ENCODE results near the gene P2RX6. TPM values are rescaled to one million over a fixed set of nuclear protein-coding genes. Genes with fewer than 3 reads are reported as not detected.
A peak's percentile ranks its signal among the peaks of the same experiment; 100 is the strongest.
"Not testable (repeated sequence)": the region's sequence is repeated elsewhere in the genome, so short reads cannot be mapped to it uniquely, and the experiment has no call there.

The P2RX6 gene
- total RNA-seq, 1 donor from 2014 or later = 1.2 TPM

DNA sequence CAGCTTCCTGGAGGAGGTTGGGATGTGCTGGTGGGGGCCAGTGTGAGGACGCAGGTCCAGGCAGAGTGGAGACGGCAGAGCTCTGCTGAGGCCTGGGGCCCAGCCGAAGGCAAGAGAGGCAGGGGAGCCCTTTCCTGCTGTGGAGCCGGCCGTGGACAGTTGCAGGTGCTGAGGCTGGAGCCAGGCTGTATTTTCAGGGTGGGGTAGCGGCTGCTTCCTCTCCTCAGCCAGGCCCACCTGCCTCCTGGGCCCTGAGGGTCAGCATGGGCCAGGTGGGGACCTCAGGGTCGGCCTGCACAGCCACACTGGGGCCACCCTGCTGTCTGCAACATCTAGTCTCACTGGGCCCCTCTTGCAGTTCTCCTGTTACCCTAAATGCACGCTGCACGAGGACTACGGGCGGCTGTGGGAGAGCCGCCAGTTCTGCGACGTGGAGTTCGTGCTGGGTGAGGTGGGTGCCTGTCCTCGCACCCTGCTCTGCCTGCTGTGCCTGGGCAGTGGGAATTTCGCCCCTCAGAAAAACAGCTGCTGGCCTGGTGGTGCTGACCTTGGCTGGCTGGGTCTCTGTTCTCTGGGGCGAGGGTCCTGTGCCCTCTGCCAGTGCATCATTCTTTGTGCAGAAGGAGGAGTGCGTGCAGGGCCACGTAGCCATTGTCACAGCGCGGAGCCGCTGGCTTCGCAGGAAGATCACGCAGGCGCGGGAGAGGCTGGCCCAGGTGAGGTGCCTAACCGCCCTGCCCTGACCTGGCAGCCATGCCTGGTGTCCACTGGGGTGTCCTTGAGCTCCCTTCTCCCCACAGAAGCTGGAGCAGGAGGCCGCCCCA, 21.4 kb upstream of the P2RX6 start:
- DNase-seq (ENCODE audit: low spot score) = no peak

DNA sequence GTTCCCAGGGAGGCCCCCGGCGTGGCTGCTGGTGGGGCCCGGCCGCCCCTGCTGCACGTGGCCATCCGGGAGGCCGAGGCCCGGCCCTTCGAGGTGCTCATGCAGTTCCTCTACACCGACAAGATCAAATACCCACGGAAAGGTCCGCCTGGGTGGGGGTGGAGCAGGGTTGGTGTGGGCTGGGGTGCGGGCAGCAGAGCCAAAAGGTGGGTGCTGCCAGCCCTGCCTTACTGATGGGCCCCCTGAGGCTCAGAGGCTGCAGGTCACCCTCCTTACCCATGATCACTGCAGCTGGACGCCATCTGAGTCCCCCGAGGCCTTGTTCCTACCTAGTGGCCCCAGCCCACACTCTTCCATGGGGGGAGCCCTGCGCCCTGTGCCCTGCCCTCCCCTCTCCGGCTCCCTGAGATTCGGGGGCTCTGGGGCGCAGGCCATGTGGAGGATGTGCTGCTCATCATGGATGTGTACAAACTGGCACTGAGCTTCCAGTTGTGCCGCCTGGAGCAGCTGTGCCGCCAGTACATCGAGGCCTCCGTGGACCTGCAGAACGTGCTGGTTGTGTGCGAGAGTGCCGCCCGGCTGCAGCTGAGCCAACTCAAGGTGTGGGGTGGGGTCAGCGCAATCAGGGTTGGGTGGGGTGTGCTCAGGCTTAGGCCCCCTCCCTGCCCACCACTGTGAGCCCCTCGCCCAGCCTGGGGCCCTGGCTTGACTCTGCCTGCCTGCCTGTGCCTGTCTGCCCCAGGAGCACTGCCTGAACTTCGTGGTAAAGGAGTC, 20.6 kb upstream of the P2RX6 start:
- no peak for DNase-seq (ENCODE audit: low spot score)

DNA sequence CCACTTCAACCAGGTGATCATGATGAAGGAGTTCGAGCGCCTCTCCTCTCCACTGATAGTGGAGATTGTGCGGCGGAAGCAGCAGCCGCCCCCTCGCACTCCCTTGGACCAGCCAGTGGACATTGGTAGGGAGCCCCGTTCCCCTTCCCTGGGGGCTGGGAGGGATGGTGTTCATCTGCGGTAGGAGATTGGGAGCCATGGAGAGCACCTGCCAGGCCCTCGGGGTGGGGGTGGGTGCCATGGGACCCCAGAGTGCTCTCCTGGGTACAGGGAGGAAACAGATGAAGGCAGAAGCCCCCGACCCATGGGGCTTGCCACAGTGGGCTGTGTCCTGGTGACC, 20.1 kb upstream of the P2RX6 start:
- no peak for DNase-seq (ENCODE audit: low spot score)

DNA sequence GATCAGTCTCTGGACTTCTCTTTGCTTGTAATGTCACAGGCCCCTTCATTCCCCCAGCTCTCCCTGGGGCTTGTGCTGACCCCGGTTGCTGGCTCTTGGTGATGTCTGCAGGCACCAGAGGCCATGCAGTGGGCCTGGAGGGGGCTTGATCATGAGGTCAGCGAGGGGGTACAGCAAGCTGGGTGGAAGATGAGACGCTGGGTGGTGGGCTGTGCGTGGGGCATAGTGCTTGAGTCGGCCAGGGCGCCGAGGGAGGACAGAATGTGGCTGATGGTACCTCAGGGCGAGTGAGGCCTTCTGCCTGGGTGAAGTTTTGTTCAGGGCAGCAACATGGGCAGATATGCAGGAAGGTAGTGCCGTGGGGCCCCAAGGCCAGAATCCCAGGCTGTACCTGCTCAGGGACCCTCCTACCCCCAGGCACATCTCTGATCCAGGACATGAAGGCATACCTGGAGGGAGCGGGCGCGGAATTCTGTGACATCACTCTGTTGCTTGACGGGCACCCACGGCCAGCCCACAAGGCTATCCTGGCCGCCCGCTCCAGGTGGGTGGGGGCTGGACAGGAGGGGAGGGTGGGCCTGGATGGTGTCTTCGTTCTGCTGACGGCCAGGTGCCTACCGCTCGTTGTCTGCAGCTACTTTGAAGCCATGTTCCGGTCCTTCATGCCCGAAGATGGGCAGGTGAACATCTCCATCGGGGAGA, 19.5 kb upstream of the P2RX6 start:
- DNase-seq (ENCODE audit: low spot score) = no peak

DNA sequence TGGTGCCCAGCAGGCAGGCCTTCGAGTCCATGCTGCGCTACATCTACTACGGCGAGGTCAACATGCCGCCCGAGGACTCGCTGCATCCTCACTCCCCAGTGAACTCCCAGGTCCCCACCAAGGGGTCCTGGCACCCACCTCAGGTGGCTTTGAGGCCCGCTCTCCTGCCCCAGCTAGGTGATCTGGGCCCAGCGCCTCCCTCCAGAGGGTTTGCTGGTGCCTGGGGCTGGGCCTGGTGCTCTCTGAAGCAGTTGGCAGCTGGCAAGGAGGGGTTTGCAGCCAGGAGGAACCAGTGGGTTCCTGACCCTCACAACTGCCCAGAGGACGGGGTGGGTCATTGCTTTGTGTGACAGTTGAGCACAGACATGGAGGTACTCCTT, 18.9 kb upstream of the P2RX6 start:
- no peak for DNase-seq (ENCODE audit: low spot score)

DNA sequence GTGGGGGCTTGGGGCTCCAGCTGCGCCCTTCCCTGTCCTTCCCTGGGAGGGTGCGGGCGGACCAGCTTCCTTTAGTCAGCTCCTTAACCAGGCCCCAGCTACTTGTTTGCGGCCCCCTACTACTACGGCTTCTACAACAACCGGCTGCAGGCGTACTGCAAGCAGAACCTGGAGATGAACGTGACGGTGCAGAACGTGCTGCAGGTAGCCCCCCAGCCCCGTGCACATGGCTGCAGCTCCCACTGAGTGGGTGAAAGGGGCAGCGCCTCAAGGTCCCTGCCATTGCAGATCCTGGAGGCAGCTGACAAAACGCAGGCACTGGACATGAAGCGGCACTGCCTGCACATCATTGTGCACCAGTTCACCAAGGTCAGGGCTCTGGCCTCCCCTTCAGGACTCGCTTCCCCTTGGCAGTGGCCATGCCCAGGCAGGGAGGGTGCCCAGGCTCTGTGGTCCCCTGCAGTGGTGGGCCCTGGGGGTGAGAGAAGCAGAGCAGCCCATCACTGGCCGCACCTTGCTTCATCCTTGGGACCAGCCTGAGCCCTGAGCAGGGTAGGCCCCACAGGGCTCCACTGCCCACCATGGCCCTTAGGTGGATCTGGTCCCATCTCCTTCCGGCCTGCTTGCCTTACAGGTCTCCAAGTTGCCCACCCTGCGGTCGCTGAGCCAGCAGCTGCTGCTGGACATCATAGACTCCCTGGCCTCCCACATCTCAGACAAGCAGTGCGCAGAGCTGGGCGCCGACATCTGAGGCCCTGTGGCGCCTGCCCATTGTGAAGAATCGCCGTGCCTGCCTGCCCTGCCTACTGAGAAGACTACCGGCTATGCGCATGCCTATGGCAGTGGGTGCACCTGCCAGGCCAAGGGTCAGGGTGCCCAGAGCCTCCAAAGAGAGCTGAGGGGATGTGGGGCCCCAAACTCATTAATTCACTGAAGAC, 18.1 kb upstream of the P2RX6 start:
- no peak for DNase-seq (ENCODE audit: low spot score)

DNA sequence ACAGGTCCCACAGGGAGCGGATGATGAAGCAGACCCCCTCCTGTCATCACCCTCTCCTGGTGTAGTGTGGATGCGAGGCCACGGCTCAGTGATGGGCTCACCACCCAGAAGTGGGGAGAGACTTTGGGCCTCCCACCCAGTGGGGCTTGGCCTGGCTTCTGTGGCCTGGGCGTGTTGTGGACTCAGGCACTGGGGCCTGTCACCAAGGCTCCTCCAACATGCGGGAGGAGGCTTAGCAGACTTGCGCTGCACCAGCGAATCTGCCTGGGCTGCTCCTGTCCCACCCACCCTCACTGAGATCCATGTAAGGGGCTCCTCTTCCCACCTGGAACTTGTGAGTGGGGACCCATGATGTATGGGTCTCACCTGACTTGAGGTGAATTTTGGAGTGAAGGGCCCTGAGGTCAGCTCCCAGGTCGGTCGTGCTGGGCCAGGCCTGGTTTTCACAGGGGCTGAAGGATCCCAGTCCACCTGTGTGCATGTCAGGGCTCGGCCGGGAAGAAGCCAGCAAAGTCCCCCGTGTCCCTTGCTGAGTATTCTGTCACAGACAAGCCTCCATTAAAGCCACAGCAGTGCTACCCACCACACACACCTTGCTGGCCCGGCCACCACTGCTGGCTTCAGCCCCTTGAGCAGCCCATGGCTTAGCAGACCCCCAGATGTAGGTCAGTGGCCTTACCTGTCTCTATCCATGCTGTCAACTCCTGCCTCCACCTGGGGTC, 17.3 kb upstream of the P2RX6 start:
- DNase-seq (ENCODE audit: low spot score) = no peak

DNA sequence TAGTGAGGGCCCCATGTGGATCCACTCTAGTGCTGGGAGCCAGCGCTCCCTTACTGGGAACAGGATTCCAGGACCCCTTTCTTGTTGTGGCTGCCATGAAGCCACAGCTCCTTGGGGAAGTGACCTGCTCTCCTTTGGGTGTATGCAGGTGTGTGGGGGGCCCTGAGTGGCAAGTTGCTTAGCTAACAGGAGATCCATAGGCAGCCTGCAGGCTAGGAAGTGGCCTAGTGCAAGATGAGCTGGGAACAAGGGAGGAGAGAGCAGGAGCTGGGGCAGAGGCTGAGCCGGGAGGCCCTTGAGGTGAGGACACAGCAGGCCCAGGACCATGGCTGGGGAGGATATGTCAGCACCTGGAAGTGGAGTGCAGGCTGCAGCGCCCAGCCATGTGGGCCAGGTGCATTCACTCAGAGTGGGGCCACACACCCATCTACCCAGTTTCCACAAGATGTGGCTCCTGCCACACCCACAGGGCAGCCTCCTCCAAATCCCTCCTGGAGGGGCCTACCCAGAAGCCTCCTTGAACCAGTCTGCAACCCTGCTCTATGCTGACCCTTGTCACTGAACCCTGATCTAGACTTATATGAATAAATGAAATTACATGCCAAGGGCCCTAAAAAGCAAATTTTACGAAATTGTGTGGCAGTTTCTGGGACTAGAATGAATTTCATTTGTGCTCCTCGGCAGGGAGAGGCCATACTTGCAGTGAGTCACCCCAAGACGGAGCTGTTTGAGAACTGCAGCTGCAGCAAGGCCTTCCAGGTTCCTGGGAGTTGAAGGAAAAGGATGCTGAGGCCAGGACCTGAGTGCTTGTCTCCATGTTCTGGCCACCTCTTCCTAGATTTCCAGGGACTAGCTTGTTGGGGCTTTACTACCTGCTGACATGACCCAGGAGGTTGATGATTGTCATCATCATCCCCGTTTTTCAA, 16.3 kb upstream of the P2RX6 start:
- no peak for DNase-seq (ENCODE audit: low spot score)

DNA sequence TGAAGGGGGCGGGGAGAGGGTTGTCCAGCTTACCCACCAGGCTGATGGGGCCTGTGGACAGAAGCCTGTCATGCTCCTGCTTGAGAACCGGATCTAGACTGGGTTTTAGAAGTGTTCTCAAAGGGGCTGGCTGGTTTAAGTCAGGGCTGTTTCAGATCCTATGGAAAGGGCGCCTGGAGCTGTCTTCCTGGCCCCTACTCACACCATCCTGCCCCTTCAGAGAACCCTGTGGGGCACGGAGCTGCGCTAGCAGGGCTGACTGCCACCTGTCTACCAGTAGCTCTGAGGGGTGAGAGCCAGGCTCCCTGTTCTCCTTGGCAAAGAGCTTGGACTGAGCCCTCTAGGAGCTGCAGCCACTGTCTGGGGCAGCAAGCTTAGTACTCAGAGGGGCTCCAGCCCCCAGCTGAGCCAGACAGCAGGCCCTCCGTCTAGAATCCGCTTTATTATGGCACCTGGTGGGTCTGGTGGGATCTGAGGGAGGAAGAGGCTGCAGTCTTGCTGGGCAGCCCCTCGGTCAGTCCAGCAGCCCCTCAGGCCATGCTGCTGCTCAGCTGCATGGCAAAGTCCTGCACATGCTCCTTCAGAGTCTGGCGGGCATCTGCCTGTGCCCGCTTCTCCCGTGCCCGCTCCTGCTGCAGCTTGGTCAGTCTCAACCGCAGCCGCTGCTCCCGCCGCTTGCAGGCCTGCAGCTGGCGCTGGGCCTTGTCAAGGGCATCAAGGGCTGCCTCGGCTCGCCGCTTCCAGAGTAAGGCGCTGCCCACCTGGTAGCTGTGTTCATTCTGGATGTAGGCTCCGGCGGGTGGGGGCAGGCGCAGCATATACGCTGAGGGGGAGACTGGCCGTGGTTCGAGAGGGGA, 15.4 kb upstream of the P2RX6 start:
- no peak for DNase-seq (ENCODE audit: low spot score)

DNA sequence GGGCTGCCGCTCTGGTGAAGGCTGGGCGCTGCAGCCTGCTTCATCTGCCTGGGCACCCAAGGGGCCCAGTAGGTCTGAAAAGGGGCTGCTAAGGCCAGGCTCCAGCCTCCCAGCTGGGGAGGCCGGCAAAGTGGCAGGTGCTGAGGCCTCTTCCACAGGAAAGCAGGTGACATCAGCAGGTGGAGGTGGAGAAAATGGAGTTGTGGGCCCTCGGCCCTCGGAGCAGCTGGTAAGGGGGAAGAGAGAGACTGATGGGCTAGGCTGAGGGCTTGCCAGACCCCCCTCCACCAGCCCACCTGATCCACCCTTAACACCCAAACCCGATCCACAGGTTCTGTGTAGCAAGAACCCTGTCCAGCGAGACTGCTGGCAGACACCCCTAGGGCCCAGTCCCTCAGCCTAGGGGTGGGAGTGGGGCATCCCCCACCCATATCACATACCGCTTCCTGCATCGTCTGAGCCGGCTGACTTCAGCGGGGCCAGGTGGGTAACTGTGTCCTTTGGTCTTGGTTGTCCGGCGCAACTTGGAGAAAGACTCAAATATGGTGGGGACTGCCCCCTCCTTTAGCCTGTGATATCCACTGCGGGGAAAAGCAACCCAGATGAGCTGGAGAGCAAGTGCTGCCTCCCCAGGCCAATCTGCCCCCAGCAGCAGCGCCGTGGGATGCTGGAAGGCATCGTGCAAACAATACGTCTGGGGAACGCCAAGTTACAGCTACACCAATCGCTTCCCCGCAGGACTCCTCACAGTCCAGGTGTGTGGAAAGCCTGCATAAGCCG, 14.6 kb upstream of the P2RX6 start:
- no peak for DNase-seq (ENCODE audit: low spot score)

DNA sequence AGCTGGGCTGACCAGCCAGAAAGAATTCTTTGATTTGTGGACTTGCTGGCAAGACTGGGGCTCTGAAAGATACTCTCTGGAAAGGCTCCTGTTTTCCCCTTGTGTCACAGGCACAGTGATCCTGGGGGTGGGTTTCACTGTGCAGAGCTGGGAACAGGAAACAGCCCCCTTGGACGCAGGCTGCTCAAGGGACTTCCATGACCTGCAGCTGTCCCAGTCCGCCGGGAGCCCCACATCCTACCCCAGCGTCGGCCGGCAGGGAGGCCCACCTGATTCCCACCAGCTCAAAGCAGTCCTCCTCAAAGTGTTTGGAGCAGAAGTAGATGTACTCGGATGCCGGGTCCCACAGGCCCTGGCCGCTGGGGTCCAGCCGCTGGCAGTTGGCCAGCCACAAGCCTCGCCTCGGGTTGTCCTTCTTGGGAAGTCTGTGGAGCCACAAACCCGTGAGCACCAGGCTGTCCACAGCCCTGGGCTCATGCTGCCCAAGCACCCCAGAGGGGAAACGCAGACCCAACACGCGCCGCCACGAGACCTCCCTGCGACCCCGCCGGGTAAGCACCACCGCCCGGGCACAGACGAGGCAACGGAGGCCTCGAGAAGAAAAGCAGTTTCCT, 13.9 kb upstream of the P2RX6 start:
- no peak for DNase-seq (ENCODE audit: low spot score)

DNA sequence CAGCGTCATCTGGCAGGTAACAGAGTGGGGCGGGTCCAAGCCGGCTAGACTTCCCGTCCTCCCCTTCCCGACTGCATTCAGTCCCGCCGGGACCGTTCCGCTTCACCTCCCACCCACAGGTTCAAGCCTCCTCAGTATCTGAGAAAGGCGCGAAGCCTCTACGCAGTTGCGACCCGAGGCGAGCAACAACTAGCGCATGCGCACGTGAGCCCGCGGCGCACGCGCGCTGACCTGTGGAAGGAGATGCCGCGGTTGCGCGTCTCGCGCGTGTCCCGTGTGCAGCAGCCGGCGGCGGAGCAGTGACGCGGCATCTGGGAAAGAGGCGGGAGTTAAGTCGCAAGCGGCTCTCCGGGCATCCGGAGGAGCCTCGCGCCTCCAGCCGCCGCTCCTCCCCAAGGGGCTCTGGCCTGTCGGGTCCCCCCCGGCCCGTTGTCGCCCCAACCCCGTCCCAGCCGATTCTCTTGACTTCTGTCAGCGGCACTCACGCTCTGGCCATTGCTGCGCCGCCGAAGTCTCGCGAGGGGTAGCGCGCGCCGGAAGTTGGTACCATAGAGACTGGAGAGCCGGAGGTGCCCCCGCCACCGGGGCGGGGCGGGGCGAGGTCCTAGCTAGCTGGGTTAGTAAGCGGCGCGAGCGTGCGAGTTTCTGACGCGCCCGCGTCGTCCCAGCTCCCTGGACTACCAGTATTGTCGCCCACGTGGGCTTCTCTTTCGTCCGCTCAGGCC, 13.2 kb upstream of the P2RX6 start, which contains the start of gene THAP7:
Gene THAP7, minus strand, starts transcription at position 518 of the 725 bp plus-strand sequence. Its CDS starts 207 bp downstream, at position 311.
- DNase-seq (ENCODE audit: low spot score) = peak; percentile 100

DNA sequence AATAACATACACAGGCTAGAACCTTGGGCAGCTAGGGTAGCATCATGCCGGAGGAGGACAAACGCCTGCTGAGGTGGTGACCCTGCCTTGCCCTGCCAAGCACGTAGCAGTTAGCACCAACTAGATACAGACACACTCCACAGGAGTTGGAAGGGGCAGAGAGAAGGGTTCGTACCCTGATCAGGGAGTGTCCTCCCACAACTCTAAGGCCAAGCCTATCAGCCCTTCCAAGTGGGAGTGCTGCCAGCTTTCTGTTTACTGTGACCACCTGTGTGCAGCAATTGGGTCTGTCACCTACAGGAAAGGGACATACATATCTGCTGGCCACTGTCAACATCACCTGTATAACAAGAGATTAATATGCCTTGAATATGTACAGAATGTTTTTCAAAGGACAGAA, 11.2 kb upstream of the P2RX6 start:
- no peak for DNase-seq (ENCODE audit: low spot score)

DNA sequence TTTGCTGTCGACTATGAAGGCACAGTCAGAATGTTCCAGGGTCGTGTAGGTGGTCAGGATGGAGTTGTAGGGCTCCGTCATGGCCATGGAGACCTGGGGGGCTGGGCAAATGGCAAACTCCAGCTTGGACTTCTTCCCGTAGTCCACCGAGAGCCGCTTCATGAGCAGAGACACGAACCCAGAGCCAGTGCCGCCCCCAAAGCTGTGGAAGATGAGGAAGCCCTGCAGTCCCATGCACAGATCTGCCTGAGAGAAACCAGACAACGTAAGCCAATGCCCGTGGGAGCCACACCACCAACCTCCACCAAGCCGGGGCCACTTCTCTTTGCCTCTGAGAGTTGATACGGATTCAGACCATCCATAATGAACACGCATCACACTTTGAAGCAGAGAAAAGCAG, 5.8 kb upstream of the P2RX6 start:
- DNase-seq (ENCODE audit: low spot score) = not testable (repeated sequence)

DNA sequence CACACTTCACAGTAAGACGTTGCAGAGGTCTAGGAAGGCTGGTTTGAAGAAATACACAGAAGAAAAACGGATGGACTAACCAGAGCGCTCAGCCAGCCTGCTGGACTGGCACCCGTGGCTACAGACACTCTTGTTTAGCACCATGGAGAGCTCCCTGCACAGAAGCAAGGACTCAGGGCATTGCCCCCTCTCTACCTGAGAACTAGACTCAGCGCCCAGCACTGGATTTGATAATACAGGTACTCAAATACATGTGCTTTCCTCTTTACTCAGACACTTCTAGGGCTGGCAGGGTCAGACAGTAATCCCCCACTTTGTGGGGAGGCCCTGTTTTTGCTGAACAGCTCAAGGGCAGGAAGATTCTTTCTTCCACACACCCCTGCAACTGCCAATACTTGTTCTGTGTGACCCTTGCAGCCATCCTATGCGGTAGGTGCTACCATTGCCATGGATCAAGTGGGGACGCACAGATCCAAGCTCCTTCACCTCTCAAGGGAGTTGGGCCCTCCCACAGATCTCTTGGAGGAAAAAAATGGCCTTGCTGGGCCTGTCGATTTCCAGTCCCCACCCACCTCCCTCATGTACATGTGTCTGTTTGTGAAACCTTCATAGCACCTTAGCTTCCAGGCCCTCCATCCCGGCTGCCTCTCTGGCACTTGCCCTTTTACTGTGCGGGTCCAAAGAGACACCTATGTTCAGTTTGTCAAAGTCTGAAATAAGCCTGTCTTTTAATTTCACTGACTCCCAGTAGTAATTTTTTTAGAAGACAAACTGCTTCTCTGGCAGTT, 5.1 kb upstream of the P2RX6 start:
- no peak for DNase-seq (ENCODE audit: low spot score)

Data from mesenteric fat pad (tissue), 1 donor.